Fibroblast of skin of right quadriceps (primary cell): ENCODE data around the gene NRXN2.
"Not testable (repeated sequence)": the region's sequence is repeated elsewhere in the genome, so short reads cannot be mapped to it uniquely, and the experiment has no call there.

ENCODE experiments used
- DNase-seq: peaks from one replicate; pipeline ENCODE4 v3.0.0-alpha.2; 2013

NRXN2 gene

DNA sequence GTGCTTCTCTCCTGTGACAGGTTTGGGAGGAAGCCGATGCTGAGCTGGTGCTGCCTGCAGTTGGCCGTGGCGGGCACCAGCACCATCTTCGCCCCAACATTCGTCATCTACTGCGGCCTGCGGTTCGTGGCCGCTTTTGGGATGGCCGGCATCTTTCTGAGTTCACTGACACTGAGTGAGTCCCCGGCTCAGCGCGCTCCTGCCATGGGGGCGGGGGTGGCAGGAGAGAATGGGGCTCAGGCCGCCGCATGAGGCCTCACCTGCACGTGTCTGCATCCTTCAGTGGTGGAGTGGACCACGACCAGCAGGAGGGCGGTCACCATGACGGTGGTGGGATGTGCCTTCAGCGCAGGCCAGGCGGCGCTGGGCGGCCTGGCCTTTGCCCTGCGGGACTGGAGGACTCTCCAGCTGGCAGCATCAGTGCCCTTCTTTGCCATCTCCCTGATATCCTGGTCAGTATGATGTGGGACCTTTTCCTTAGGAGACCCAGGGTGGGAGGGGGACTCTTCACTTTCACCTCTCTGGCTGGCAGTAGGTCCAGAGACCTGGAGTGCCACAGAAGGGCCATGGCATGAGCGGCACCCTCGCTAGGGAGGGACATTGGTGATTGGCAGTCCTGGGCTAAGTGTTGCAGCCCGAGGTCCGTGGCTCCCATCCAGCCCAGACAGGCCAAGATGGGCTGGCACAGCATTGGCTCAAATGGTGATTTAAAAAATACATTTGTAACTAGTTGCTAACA is 160.8 kb downstream of the NRXN2 start:
- DNase-seq = no peak

DNA sequence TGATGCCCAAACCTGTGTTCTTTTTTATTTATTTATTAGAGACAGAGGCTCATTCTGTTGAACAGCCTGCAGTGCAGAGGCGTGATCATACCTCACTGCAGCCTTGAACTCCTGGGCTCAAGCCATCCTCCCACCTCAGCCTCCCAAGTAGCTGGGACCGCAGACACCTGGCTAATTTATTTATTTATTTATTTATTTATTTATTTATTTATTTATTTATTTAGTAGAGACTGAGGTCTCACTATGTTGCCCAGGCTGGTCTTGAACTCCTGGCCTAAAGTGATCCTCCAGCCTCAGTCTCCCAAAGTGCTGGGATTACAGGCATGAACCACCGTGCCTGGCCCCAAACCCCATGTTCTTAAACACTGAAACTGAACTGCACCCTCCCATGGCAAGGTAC is 161.6 kb downstream of the NRXN2 start:
- not testable (repeated sequence) for DNase-seq

DNA sequence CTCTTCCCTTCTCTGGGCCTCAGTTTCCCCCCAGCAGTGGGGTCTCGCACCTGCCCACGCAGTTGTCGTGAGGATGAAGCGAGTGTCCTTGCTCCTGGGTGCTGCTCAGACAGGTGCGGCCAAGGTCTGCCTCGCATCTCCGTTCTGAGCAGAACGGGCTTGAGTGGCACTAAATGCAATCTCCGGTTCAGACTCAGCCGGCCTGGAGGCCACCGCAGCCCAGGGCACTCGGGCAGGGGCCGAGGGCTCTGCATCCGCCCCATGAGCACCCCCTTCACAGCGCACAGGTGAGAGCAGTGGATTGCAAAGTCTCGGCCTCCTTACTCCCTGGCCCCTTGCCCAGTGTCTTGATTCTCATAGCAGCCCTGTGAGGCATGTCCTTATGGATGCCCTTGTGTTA is 162.1 kb downstream of the NRXN2 start:
- DNase-seq = no peak

DNA sequence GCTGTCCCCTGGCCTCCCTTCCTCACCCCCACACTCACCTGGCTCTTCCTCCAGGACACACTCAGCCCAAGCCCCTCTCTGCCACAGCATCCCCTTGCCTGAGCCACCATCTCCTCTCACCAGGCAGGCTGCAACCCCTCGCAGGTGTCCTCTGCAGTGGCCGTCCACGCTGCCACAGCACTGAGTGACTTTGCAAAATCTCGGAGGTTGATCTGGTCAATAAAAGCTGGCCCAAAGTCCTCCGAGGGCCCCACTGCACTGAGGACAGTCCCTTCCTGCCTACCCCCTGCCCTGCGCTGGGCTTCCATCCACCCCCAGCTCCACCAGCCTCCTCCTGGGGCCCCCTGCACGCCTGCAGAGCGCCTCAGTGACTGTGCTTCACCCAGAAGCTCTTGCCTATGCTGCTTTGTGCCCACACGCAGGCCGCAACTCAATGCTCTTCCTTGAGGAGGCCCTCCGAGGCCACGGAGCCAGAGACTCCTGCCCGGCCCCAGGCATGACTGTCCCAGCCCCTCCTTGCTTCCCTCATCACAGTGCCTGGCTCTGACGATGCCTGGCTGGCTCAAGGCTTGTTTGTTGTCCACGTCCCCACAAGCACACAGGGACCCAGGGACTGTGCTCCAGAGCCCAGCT is 162.7 kb downstream of the NRXN2 start:
- no peak for DNase-seq

DNA sequence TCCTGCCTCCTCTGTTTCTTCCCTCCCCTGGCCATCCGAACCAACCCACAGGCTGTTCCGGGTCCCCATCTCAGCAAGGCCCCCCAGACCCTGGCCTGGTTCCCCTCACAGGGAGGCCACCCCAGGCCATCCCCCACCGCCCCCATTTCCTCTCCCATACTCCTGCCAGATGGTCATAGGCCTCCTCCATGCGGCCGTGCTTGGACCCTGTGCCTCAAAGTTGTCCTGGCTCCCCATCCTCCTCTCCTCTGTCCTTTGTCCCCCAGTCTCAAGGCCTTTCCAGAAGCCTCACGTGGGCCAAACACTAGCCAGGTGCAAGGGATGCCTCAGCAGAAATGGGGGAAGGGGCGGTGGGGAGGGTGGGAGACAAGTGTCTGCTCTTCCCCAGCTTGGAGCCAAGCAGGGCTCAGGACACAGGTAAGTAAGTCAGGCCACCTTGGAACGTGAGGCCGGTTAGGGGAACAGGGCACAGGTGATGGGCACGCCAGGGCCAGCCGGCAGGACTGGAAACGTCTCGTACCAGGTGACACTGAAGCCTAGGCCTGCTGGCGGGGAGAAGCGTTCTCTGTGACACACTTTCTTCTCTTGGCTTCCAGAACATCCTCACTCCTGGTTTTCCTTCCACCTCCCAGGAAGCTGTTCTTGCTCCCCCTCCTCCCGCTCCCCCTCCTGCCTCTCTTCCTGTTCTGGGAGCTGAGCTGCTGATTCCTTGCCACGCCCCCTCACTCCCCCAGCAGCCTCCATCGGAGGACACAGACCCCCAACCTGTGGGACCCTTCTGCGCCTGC is 163.5 kb downstream of the NRXN2 start:
- no peak for DNase-seq

DNA sequence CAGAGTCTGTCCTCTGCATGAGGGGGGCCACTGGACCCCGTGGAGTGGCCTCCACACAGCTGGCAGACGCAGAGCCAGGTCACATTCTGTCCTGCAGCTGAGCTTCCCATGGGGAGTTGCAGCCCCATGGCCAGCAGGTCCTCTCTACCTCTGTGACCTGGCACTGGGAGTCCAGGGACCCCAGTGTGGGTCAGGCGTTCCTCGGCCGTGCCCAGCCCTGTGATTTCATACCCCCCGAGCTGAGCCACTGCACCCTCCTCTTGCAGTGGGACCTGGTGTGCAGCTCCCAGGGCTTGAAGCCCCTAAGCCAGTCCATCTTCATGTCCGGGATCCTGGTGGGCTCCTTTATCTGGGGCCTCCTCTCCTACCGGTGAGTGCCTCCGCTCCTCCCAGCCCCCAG is 164.1 kb downstream of the NRXN2 start:
- DNase-seq = no peak

DNA sequence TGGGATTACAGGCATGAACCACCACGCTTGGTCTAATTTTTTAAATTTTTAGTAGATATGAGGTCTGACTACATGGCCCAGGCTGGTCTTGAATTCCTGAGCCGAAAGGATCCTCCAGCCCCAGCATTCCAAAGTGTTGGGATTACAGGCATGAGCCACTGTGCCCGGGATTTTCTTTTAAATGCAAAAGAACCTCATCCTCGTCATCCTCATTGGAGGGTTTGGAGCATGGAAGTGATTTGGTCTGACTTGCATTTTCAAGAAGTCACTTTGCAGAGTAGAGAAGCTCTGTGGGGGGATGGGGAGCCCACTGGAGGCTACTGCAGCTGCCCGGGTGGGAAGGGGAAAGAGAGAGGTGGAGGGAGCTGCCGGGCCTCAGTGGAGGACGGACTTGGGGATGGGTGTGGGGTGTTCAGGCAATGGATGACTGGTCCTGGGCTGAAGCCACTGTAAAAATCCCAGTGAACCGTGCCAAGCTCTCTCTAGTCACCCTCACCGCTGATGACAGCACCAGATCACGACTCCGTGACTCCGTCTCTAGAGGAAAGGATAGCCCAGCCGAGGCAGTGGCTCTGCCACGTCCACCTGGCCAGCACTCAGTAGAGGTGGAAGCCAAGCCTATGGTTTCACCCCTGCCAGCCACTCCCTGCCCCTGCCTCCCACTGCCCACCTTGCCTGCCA is 164.8 kb downstream of the NRXN2 start:
- no peak for DNase-seq

DNA sequence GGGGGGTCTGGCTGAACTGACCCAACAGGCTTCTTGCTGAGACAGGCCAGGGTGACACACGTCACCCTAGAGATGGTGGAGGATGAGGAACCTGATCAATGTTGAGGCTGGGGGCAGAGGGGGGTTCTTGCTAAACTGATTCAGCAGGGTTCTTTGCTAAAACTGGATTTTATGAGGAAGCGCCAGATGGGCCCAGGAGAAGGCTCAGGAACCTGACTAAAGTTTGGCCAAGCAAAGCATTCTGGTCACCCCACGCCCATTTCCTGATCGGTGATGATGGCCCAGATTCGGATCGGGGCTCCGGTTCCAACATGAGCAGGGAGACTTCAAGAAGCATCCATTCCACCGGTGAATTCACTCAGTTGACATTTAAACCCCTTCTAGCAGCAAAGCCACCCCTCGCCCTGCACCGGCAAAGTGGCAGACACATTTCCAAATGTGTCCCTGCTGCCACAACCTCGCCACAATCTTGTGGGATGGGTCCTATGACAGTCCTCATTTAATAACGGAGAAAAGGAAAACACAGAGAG is 166.2 kb downstream of the NRXN2 start:
- DNase-seq = no peak
